KMS-11 (cell line): ENCODE results near the gene PRKCE.

Source experiments
- H2AFZ ChIP-seq: fragments of 200-600 bp; sonication (generic); 2 replicates; pipeline ENCODE4 v1.6.1; 2016; ENCODE audit warnings: antibody characterized with exemption, mixed run types, low read depth
- H3K27ac ChIP-seq: fragments of 200-600 bp; sonication (generic); 2 replicates; pipeline ENCODE4 v1.6.1; 2016; ENCODE audit warnings: mild to moderate bottlenecking, mixed run types
- H3K27me3 ChIP-seq: fragments of 200-600 bp; sonication (generic); 2 replicates; pipeline ENCODE4 v1.6.1; 2017; ENCODE audit warnings: mild to moderate bottlenecking, low read depth, mixed run types, moderate library complexity; ENCODE audit not compliant: insufficient read depth
- H3K36me3 ChIP-seq: fragments of 200-600 bp; sonication (generic); 2 replicates; pipeline ENCODE4 v1.6.1; 2017; ENCODE audit warnings: mild to moderate bottlenecking, mixed run types; ENCODE audit not compliant: insufficient read depth
- H3K4me1 ChIP-seq: fragments of 200-600 bp; sonication (generic); 2 replicates; pipeline ENCODE4 v1.6.1; 2016; ENCODE audit warnings: mild to moderate bottlenecking, low read depth, mixed run types; ENCODE audit not compliant: poor library complexity, severe bottlenecking
- H3K4me2 ChIP-seq: fragments of 200-600 bp; sonication (generic); 2 replicates; pipeline ENCODE4 v1.7.0; 2016; ENCODE audit warnings: mild to moderate bottlenecking, mixed run types
- H3K4me3 ChIP-seq: fragments of 200-600 bp; sonication (generic); IDR thresholded peaks from 2 replicates; pipeline ENCODE4 v1.6.1; 2017; ENCODE audit warnings: low read depth, low read length, mixed read lengths; ENCODE audit not compliant: insufficient read depth
- H3K79me2 ChIP-seq: fragments of 200-600 bp; sonication (generic); 2 replicates; pipeline ENCODE4 v1.6.1; 2016; ENCODE audit warnings: low read depth, mixed run types; ENCODE audit not compliant: insufficient read depth
- H3K9ac ChIP-seq: fragments of 200-600 bp; sonication (generic); 2 replicates; pipeline ENCODE4 v1.6.1; 2016; ENCODE audit warnings: mild to moderate bottlenecking, mixed run types
- H4K20me1 ChIP-seq: fragments of 200-600 bp; sonication (generic); 2 replicates; pipeline ENCODE4 v1.6.1; 2016; ENCODE audit warnings: mild to moderate bottlenecking, mixed run types; ENCODE audit not compliant: insufficient read depth
- CTCF ChIP-seq: fragments of 200-600 bp; sonication (generic); conservative IDR thresholded peaks from 2 replicates; pipeline ENCODE4 v1.6.1; 2017; ENCODE audit warnings: low read depth, mild to moderate bottlenecking, antibody characterized with exemption, low read length, moderate library complexity, mixed read lengths

Gene PRKCE

DNA sequence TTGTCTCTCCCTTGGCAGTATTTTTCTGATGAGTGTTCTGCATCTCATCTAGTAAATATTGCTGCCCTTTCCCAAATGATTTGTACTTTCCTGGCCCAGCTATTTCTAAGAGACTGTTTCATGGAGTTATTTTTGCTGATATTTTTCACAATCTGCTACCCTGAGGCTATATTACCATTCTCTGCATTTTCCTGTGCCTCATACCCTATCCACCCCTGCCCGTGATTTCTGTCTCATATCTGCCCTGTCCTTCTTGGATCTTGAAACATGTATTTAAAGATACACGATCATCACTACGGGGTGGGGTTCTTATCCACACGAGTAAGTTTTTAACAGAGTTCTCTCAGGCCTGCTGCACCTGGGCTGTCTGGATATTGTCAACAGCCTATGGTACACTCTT lies 556.1 kb downstream of the PRKCE start:
- no peak for TF ChIP-seq CTCF

DNA sequence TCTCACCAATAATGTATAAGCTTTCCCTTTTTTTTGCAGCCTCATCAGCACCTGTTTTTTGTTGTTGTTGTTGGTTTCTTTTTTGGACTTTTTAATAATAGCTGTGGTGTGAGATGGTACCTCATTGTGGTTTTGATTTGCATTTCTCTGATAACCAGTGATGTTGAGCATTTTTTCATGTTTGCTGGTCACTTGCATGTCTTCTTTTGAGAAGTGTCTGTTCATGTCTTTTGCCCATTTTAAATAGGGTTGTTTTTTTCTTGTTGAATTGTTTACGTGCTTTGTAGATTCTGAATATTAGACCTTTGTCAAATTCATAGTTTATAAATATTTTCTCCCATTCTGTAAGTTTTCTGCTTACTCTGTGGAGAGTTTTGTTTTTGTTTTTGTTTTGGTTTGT lies 557.3 kb downstream of the PRKCE start:
- Histone ChIP-seq H3K36me3 (no peaks in the 10 kb centered on the region), H4K20me1 (no peaks in the 10 kb centered on the region), H3K27ac (no peak overlapping the region), H3K4me3 (no peak overlapping the region), H3K9ac (no peak overlapping the region), H3K4me1 (no peaks in the 10 kb centered on the region), H2AFZ (no peak overlapping the region), H3K79me2 (no peaks in the 10 kb centered on the region), H3K27me3 (no peaks in the 10 kb centered on the region), H3K4me2 (no peak overlapping the region)
- no peak for TF ChIP-seq CTCF

More for the DNA sequence above, 556.1 kb downstream of the PRKCE start:
- Histone ChIP-seq H3K79me2 (no peaks in the 10 kb centered on the region), H3K9ac (no peak overlapping the region), H3K4me3 (no peak overlapping the region), H3K27me3 (no peaks in the 10 kb centered on the region), H4K20me1 (no peaks in the 10 kb centered on the region), H2AFZ (no peak overlapping the region), H3K4me2 (no peak overlapping the region), H3K4me1 (peaks cover 5% of the 10 kb centered on the region), H3K27ac (no peak overlapping the region), H3K36me3 (no peaks in the 10 kb centered on the region)

DNA sequence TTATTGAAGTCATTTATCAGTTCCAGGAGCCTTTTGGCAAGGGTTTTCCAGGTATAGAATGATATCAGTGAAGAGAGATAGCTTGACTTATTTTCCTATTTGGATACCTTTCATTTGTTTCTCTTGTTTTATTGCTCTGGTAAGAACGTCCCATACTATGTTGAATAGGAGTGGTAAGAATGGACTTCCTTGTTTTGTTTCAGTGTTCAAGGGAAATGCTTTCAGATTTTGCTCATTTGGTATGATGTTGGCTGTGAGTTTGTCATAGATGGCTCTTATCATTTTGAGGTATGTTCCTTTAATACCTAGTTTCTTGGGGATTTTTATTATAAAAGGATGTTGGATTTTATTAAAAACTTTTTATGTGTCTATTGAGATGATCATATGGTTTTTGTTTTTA lies 558.6 kb downstream of the PRKCE start:
- Histone ChIP-seq H3K27me3 (no peaks in the 10 kb centered on the region), H3K36me3 (no peaks in the 10 kb centered on the region), H4K20me1 (no peaks in the 10 kb centered on the region), H3K4me2 (no peak overlapping the region), H2AFZ (no peak overlapping the region), H3K79me2 (no peaks in the 10 kb centered on the region), H3K9ac (no peak overlapping the region), H3K4me1 (no peaks in the 10 kb centered on the region), H3K4me3 (no peak overlapping the region), H3K27ac (no peak overlapping the region)
- TF ChIP-seq CTCF = no peak

DNA sequence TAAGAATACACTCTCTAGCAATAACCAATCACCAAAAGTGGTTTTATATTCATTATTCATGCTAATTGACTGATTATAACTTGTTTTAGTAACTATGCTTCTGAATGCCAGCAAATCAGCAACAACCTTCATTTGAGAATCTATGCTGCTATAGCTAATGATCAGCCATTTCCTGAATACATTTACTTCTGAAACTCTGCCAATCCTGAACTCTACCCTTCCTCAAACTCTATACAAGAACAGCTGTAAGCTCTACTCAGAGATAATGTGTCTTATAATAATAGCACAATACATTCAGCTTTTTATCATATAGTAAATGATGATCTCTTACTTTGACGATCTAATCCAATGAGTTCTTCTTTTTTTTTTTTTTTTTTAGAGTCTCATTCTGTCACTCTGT lies 560.0 kb downstream of the PRKCE start:
- no peaks in the 10 kb centered on the region for H3K79me2 ChIP-seq
- no peak overlapping the region for H2AFZ ChIP-seq
- H3K4me1 ChIP-seq = no peaks in the 10 kb centered on the region
- no peaks in the 10 kb centered on the region for H3K36me3 ChIP-seq
- no peak overlapping the region for H3K4me3 ChIP-seq
- no peak for TF ChIP-seq CTCF
- H4K20me1 ChIP-seq = no peaks in the 10 kb centered on the region
- H3K27me3 ChIP-seq = no peaks in the 10 kb centered on the region
- H3K4me2 ChIP-seq = no peak overlapping the region
- H3K27ac ChIP-seq = no peak overlapping the region
- H3K9ac ChIP-seq = no peak overlapping the region

GRCh38 chr2:46213906-46214305 lies 562.4 kb downstream of the PRKCE start:
- no peak for TF ChIP-seq CTCF
- H3K36me3 ChIP-seq = no peaks in the 10 kb centered on the region
- H3K4me2 ChIP-seq = no peak overlapping the region
- no peaks in the 10 kb centered on the region for H3K4me1 ChIP-seq
- H3K79me2 ChIP-seq = no peaks in the 10 kb centered on the region
- no peaks in the 10 kb centered on the region for H3K27me3 ChIP-seq
- H3K9ac ChIP-seq = no peak overlapping the region
- no peak overlapping the region for H2AFZ ChIP-seq
- no peak overlapping the region for H3K4me3 ChIP-seq
- H4K20me1 ChIP-seq = no peaks in the 10 kb centered on the region
- H3K27ac ChIP-seq = no peak overlapping the region
